ENCODE measurements around the gene FIGNL2. TPM values are rescaled to one million over a fixed set of nuclear protein-coding genes. Genes with fewer than 3 reads are reported as not detected.

Gene FIGNL2
- total and polyA plus RNA-seq, 9 of the 15 experiments (the other 6 are each of a cell fraction or from before 2014, with no cell fraction given) = 0.01 TPM; not detected in 8

DNA sequence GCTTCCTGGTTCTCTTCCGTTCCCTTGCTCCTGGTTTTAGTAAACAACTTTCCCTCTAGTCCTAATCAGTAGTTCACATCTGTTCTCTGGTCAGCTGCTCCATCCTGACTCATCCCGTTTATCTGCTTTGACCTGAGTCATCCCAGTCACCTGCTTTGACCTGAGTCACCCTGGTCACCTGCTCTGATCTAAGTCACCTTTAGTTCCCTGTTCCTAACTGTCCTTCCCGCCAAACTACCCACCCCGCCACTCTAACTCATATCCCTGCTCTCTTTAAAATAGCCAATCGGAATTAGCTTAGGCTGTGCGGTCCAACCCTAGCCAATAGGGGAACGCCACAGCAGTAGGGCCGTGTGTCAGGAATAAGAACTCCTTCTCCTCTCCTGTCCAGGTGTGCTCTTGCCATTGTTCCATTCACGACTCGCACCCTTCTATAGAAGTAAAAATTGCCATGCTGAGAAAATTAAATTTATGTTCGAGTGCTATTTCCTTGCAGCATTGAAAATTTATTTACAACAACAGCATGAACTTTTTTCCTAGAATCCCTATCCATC lies 36.2 kb upstream of the FIGNL2 start (continued):
- no peak for TF ChIP-seq TAF15 (IDR thresholded peaks at IDR 0.05; ENCODE audit: low read depth, low read length)
- peak; percentile 86; the same call in 1 of the 2 replicates for TF ChIP-seq ZNF165 (CRISPR knock-in tag; IDR thresholded peaks at IDR 0.05; ENCODE audit: borderline replicate concordance)
- TF ChIP-seq BCOR (IDR thresholded peaks at IDR 0.05) = 0 out of 2 replicates have a peak, but pooled peaks have one; percentile 25
- TF ChIP-seq ETS2 (tag; IDR thresholded peaks at IDR 0.05; ENCODE audit: borderline replicate concordance, poor library complexity, severe bottlenecking) = no peak
- no peak for TF ChIP-seq YY1 (IDR thresholded peaks at IDR 0.05; ENCODE audit: borderline replicate concordance in 1 of 3, control insufficient read depth in 1 of 3, extremely low read depth in 1 of 3, insufficient read depth in 3 of 3, insufficient read length in 1 of 3, insufficient replicate concordance in 2 of 3, low read depth in 1 of 3, low read length in 2 of 3)
- TF ChIP-seq, protein P1, sequence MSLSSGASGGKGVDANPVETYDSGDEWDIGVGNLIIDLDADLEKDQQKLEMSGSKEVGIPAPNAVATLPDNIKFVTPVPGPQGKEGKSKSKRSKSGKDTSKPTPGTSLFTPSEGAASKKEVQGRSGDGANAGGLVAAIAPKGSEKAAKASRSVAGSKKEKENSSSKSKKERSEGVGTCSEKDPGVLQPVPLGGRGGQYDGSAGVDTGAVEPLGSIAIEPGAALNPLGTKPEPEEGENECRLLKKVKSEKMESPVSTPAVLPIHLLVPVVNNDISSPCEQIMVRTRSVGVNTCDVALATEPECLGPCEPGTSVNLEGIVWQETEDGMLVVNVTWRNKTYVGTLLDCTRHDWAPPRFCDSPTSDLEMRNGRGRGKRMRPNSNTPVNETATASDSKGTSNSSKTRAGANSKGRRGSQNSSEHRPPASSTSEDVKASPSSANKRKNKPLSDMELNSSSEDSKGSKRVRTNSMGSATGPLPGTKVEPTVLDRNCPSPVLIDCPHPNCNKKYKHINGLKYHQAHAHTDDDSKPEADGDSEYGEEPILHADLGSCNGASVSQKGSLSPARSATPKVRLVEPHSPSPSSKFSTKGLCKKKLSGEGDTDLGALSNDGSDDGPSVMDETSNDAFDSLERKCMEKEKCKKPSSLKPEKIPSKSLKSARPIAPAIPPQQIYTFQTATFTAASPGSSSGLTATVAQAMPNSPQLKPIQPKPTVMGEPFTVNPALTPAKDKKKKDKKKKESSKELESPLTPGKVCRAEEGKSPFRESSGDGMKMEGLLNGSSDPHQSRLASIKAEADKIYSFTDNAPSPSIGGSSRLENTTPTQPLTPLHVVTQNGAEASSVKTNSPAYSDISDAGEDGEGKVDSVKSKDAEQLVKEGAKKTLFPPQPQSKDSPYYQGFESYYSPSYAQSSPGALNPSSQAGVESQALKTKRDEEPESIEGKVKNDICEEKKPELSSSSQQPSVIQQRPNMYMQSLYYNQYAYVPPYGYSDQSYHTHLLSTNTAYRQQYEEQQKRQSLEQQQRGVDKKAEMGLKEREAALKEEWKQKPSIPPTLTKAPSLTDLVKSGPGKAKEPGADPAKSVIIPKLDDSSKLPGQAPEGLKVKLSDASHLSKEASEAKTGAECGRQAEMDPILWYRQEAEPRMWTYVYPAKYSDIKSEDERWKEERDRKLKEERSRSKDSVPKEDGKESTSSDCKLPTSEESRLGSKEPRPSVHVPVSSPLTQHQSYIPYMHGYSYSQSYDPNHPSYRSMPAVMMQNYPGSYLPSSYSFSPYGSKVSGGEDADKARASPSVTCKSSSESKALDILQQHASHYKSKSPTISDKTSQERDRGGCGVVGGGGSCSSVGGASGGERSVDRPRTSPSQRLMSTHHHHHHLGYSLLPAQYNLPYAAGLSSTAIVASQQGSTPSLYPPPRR (CRISPR knock-in tag; IDR thresholded peaks at IDR 0.05; ENCODE audit: borderline replicate concordance) = no peak
- TF ChIP-seq NR2F6 (CRISPR knock-in tag; IDR thresholded peaks at IDR 0.05) = no peak
- TF ChIP-seq, protein P2, sequence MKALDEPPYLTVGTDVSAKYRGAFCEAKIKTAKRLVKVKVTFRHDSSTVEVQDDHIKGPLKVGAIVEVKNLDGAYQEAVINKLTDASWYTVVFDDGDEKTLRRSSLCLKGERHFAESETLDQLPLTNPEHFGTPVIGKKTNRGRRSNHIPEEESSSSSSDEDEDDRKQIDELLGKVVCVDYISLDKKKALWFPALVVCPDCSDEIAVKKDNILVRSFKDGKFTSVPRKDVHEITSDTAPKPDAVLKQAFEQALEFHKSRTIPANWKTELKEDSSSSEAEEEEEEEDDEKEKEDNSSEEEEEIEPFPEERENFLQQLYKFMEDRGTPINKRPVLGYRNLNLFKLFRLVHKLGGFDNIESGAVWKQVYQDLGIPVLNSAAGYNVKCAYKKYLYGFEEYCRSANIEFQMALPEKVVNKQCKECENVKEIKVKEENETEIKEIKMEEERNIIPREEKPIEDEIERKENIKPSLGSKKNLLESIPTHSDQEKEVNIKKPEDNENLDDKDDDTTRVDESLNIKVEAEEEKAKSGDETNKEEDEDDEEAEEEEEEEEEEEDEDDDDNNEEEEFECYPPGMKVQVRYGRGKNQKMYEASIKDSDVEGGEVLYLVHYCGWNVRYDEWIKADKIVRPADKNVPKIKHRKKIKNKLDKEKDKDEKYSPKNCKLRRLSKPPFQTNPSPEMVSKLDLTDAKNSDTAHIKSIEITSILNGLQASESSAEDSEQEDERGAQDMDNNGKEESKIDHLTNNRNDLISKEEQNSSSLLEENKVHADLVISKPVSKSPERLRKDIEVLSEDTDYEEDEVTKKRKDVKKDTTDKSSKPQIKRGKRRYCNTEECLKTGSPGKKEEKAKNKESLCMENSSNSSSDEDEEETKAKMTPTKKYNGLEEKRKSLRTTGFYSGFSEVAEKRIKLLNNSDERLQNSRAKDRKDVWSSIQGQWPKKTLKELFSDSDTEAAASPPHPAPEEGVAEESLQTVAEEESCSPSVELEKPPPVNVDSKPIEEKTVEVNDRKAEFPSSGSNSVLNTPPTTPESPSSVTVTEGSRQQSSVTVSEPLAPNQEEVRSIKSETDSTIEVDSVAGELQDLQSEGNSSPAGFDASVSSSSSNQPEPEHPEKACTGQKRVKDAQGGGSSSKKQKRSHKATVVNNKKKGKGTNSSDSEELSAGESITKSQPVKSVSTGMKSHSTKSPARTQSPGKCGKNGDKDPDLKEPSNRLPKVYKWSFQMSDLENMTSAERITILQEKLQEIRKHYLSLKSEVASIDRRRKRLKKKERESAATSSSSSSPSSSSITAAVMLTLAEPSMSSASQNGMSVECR (CRISPR knock-in tag; IDR thresholded peaks at IDR 0.05) = no peak
- TF ChIP-seq ZBTB17 (CRISPR knock-in tag; IDR thresholded peaks at IDR 0.05) = no peak; the same call in 1 of the 2 replicates
- TF ChIP-seq HDAC2 (IDR thresholded peaks at IDR 0.05) = peak; percentile 91
- TF ChIP-seq, protein P3, sequence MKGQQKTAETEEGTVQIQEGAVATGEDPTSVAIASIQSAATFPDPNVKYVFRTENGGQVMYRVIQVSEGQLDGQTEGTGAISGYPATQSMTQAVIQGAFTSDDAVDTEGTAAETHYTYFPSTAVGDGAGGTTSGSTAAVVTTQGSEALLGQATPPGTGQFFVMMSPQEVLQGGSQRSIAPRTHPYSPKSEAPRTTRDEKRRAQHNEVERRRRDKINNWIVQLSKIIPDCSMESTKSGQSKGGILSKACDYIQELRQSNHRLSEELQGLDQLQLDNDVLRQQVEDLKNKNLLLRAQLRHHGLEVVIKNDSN (CRISPR knock-in tag; IDR thresholded peaks at IDR 0.05) = peak; percentile 74
- TF ChIP-seq ZFPM2 (CRISPR knock-in tag; IDR thresholded peaks at IDR 0.05) = no peak
- TF ChIP-seq, protein P4, sequence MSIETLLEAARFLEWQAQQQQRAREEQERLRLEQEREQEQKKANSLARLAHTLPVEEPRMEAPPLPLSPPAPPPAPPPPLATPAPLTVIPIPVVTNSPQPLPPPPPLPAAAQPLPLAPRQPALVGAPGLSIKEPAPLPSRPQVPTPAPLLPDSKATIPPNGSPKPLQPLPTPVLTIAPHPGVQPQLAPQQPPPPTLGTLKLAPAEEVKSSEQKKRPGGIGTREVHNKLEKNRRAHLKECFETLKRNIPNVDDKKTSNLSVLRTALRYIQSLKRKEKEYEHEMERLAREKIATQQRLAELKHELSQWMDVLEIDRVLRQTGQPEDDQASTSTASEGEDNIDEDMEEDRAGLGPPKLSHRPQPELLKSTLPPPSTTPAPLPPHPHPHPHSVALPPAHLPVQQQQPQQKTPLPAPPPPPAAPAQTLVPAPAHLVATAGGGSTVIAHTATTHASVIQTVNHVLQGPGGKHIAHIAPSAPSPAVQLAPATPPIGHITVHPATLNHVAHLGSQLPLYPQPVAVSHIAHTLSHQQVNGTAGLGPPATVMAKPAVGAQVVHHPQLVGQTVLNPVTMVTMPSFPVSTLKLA (conservative IDR thresholded peaks at IDR 0.05) = peak; percentile 16 to 65; a peak in 2 of 4 replicates
- TF ChIP-seq POLR2B (IDR thresholded peaks at IDR 0.05; ENCODE audit: low read depth, partially characterized antibody) = no peak
- TF ChIP-seq ADNP (tag; IDR thresholded peaks at IDR 0.05) = peak; percentile 72
- no peak for TF ChIP-seq COPS2 (conservative IDR thresholded peaks at IDR 0.05)

All from K562 (cell line).